VCaP (cell line): ENCODE results near the gene HTR3C.

Experiments
- H3K27ac ChIP-seq: fragments of 450-650 bp; 2 replicates; pipeline ENCODE4 v1.5.1; 2017
- TF ChIP-seq, protein P1 (sequence below): fragments of 450-650 bp; conservative IDR thresholded peaks from 2 replicates; pipeline ENCODE4 v1.5.1; 2017; ENCODE audit warnings: mild to moderate bottlenecking, moderate library complexity

Gene HTR3C, protein sequence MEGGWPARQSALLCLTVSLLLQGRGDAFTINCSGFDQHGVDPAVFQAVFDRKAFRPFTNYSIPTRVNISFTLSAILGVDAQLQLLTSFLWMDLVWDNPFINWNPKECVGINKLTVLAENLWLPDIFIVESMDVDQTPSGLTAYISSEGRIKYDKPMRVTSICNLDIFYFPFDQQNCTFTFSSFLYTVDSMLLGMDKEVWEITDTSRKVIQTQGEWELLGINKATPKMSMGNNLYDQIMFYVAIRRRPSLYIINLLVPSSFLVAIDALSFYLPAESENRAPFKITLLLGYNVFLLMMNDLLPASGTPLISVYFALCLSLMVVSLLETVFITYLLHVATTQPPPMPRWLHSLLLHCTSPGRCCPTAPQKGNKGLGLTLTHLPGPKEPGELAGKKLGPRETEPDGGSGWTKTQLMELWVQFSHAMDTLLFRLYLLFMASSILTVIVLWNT

DNA sequence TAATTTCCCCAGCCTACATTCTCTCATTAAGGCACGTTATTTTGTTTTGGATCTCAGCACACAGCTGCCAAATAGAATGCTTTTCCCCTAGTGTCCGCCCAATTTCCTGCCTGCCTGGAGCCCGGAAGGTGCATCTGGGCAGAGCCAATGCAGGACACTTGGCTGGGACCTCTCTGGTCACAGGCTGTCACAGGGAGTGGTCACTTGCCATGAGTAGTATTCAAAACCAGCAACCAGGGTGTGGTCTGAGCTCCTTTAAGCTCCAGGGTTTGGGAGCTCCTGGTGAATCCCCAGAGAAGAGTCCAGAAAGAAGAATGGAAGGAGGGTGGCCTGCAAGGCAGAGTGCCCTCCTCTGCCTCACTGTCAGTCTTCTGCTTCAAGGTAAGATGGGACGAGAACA is at the start of gene HTR3C:
Gene HTR3C (plus strand): TSS at position 281 of the 400 bp plus-strand sequence. CDS start 34 bp downstream, at position 315.
- H3K27ac ChIP-seq = no peak within 1 kb of the TSS
- TF ChIP-seq, protein P1, sequence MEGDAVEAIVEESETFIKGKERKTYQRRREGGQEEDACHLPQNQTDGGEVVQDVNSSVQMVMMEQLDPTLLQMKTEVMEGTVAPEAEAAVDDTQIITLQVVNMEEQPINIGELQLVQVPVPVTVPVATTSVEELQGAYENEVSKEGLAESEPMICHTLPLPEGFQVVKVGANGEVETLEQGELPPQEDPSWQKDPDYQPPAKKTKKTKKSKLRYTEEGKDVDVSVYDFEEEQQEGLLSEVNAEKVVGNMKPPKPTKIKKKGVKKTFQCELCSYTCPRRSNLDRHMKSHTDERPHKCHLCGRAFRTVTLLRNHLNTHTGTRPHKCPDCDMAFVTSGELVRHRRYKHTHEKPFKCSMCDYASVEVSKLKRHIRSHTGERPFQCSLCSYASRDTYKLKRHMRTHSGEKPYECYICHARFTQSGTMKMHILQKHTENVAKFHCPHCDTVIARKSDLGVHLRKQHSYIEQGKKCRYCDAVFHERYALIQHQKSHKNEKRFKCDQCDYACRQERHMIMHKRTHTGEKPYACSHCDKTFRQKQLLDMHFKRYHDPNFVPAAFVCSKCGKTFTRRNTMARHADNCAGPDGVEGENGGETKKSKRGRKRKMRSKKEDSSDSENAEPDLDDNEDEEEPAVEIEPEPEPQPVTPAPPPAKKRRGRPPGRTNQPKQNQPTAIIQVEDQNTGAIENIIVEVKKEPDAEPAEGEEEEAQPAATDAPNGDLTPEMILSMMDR = no peak

DNA sequence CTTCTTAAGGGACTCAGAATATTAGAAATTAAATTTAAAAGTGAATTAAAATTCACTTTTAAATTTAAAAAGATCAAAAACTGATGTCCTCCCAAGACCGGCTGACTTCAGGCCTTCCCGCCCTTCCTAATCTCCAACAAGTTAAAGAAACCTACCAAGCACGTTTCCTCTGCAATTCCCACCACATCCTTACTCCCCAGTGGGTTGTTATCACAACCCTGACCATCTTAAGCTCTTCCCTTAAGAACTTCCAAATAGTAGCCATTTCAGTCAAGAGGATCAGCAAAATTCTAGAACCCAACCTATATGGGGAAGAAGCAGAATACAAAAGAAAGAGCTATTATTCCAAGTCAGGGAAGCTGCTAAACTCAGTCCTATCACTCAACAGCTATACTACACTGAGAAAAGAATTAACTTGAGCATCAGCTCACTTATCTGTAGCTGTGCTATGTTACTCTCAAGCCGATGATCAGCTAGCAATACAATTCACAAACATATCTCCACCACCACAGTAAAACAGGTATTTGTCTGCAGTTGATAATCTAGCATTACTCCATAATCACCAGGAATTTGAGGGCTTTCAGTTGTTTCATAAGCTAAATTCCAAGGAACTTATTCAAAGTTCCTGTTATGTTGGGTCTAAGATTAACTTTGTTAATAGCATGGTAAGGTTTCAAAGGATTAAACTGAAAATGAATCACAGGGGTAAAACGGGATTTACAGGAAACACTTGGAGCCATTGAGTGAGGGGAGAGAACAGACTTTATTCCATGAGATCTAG is 49.5 kb upstream of the HTR3C start:
- H3K27ac ChIP-seq = no peak overlapping the region
- TF ChIP-seq, protein P1 = no peak

DNA sequence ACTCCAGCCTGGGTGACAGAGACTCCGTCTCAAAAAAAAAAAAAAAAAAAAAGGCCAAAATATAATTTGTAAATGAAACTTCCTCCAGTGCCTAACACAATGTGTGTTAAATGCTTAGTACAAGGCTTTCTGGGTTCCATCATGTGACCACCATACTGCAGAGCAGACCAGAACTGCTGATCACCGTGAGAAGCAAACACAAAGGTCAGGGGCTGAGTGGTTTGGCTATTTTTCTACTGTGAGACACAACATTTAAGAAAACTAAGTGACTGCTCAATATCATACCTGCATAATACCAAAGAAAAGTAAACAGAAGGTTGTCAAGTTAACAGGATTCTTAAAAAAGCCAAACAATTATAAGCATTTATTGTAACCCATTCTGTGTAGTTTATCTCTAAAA is 48.4 kb upstream of the HTR3C start:
- TF ChIP-seq, protein P1 = no peak
- peak overlapping the region; percentile 84 for H3K27ac ChIP-seq

DNA sequence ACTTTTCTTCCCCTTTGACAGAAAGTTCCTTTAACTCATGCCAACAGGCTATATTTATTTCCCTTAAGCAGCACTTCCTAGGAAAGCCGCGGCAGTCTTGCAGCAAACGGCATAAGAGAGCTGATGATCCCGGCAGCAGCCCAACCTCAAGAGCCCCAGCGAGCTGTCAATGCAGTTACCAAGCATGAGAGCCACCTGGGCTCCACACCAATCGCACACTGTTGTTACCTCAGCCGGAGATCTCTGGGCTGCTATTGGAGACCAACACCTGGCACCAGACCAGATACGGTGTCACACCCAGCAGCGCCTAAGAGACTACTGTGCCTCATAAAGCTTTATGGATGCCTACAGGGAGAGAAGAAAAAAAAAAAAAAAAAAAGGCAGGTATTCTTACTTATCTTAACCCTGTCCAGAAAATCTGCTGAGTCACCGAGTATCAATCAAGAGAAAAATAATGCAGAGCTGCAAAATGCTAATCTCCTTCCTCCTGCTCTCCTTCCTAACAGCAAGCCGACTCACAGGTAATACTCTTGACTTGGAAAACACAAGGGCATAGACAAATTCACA is 46.8 kb upstream of the HTR3C start:
- TF ChIP-seq, protein P1 = no peak
- H3K27ac ChIP-seq = peak overlapping the region; percentile 84

DNA sequence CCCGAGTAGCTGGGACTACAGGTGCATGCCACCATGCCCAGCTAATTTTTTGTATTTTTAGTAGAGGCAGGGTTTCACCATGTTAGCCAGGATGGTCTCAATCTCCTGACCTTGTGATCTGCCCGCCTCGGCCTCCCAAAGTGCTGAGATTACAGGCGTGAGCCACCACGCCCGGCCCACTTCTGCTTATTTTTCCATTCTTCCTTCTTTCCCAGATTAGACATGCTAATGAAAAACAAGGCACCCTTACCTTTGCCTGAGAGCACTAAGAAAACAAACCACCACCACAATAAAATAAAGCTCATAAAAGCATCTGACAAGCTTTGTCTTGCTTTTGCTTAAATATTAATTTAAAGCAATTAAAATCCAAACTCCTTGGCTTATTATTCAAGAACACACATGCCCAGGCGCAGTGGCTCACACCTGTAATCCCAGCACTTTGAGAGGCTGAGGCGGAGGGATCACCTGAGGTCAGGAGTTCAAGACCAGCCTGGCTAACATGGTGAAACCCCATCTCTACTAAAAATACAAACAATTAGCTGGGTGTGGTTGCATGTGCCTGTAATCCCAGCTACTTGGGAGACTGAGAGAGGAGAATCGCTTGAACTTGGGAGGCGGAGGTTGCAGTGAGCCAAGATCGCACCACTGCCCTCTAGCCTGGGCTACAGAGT is 45.6 kb upstream of the HTR3C start:
- peak overlapping the region; percentile 84 for H3K27ac ChIP-seq

DNA sequence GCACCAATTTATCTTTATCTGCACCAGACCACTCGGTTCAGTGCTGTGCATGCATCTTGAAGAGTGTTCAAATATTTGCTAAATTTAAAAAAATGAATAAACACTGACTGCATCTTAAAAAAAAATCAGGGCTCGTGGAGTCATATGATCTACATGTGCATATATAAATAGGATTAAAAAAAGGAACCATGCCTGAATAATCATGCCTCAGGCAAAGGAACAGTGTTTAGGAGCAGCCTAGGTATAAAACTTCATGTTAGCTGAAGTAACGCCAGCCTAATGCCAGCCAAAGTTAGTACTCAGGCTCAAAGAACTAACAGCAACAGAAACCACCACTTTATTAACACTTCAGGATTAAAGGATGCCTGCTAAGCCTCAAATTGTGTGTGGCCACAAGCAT is 44.7 kb upstream of the HTR3C start:
- TF ChIP-seq, protein P1 = no peak
- peak overlapping the region; percentile 84 for H3K27ac ChIP-seq

DNA sequence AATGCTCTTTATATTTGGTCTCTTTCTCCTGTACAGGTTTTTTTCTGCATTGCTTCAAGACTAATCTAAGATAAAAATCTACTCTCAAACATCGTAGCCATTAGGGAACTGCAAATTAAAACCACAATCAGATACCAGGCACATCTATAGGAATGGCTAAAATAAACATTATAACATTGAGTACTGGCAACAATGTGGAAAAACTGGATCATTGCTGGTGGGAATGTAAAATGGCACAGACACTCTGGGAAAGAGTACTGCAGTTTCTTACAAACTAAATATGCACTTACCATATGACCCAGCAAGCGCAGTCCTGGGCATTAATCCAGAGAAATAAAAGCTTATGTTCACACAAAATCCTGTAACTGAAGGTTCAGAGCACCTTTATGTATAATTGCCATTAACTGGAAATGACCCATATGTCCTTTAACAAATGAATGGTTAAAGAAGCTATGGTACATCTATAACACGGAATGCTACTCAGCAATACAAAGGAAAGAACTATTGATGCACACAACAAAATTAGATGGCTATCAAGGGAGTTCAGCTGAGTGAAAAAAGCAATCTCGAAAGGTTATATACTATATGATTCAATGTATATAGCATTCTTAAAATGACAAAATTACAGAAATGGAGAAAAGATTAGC is 41.5 kb upstream of the HTR3C start:
- peak overlapping the region; percentile 84 for H3K27ac ChIP-seq
- TF ChIP-seq, protein P1 = no peak
